ENCODE results near the gene ASPDH. TPM values are rescaled to one million over a fixed set of nuclear protein-coding genes. Genes with fewer than 3 reads are reported as not detected.

ASPDH gene
- total and polyA plus RNA-seq, 2 donors (not counting 3 experiments of a cell fraction or from before 2014, with no cell fraction given): not detected

DNA sequence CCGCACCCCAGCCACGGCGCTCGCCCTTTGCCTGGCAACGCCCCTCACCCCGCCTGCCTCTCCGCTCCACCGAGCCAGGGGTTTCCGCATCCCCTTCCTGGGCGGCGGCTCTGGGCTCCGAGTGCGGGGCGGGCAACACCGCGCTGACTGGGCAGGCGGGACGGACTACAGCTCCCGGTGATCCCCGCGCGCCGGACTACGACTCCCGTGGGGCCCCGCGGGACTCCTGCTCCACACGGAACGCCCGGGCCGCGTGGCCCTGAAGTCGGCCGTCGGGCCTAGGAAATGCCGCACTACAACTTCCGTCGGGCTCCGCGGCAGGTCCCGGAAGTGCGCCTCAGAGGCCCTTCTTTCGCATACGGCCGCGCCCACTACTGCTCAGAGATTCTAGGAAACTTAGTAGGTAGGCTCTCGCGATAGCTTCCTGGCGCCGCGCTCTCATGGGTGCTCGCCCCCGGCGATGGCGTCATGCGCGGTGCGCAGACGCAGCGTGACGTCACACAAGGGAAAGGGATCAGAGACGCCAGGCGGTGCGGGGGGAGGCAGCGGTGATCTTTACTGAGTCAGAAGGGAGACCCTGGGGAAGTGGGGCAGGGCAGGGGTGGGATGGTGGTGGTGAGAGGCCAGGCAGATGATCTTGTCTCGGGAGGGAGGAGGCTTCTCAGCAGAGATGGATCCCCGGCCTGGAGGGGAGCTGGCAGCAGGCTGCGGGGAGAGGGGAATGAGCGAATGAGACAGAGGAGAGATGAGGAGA lies 2.5 kb downstream of the ASPDH start, which contains the start of gene JOSD2:
JOSD2 (minus strand) TSS at position 123 of the 754 bp plus-strand sequence. CDS start 760 bp downstream, outside the sequence.
- no TSS peak for BruUV-seq (replicated peaks)
- Histone ChIP-seq H3K4me3 (replicated peaks in 1 of 3; ENCODE audit: insufficient read depth in 1 of 3, low read depth in 1 of 3, low read length in 3 of 3) (peak within 1 kb of the TSS; percentile 56 to 76 (median 75)), H3K9ac (replicated peaks; ENCODE audit: extremely low read depth, insufficient read depth, low read length) (peak within 1 kb of the TSS; percentile 92), H3K9me1 (replicated peaks; ENCODE audit: control insufficient read depth, extremely low read depth, insufficient read depth, low read length) (no peaks in the 10 kb centered on the region), H2AFZ (ENCODE audit: low read depth, low read length) (peak within 1 kb of the TSS; percentile 50), H3K4me1 (ENCODE audit: control insufficient read depth, extremely low read depth, insufficient read depth, low read length) (peaks cover 7% of the 10 kb centered on the region), H3K27ac (ENCODE audit: insufficient read depth, low read depth, low read length) (peak within 1 kb of the TSS; percentile 39), H4K20me1 (replicated peaks; ENCODE audit: control insufficient read depth, extremely low read depth, insufficient read depth, low read length) (no peaks in the 10 kb centered on the region), H3K9me3 (replicated peaks; ENCODE audit: control insufficient read depth, insufficient read depth, low read length) (no peaks in the 10 kb centered on the region), H3K27me3 (ENCODE audit: control insufficient read depth in 2 of 2, insufficient read depth in 2 of 2, low read length in 2 of 2) (no peaks in the 10 kb centered on the region), H3K79me2 (ENCODE audit: control insufficient read depth, insufficient read depth, low read length) (no peaks in the 10 kb centered on the region), H3K4me2 (ENCODE audit: insufficient read depth, low read length) (peak within 1 kb of the TSS; percentile 92), H3K36me3 (ENCODE audit: control insufficient read depth in 2 of 2, extremely low read depth in 1 of 2, insufficient read depth in 2 of 2, low read length in 2 of 2) (no peaks in the 10 kb centered on the region)
- peak; percentile 98 for FAIRE-seq
- dilution Hi-C loops (cut with MboI; ENCODE audit: extremely low pct_ligation_motif_present, low sequenced_read_pairs): no loop called here
- intact Hi-C loops (cut with micrococcal nuclease): loop anchor here (1.0 to 2.0 kb wide), 7 partner anchors 35 to 597 kb away; partner anchors contain the start of genes CTU1, EMC10, GARIN5A and NR1H2
- ChIA-PET POLR2A (interaction anchor here (0.6 to 1.0 kb wide), 3 partner anchors 50 to 182 kb away, joined by 3 to 5 read pairs (median 4); partner anchors contain the start of gene KCNC3), CTCF (interaction anchor here (0.8 to 1.7 kb wide), 8 partner anchors 18 to 272 kb away, joined by 3 to 10 read pairs (median 4); no protein-coding TSS in a partner anchor)
- TF ChIP-seq EZH2 (IDR thresholded peaks at IDR 0.05; ENCODE audit: borderline replicate concordance, low read depth, low read length, severe bottlenecking) (no peak), GATA2 (IDR thresholded peaks at IDR 0.05; ENCODE audit: insufficient read depth, insufficient read length, low read depth, low read length) (no peak), MAX (IDR thresholded peaks at IDR 0.05; ENCODE audit: insufficient read depth, insufficient read length) (peak; percentile 86), POLR2AphosphoS5 (IDR thresholded peaks at IDR 0.05; ENCODE audit: insufficient read depth, low read depth, low read length) (no peak), MYC (IDR thresholded peaks at IDR 0.05; ENCODE audit: low read depth, low read length) (no peak), FOS (IDR thresholded peaks at IDR 0.05; ENCODE audit: borderline replicate concordance, insufficient read depth, low read length) (no peak), JUN (IDR thresholded peaks at IDR 0.05; ENCODE audit: borderline replicate concordance, insufficient read depth, insufficient read length, low read depth) (peak; percentile 56), POLR2A (IDR thresholded peaks at IDR 0.05; ENCODE audit: low read depth, low read length) (peak; percentile 56)
- DNase-seq (ENCODE audit: low read depth, low spot score): peak; percentile 99

All from endothelial cell of umbilical vein (primary cell).